Trophoblast cell (in vitro differentiated cells and primary cell): Measurements from ENCODE around the gene IREB2.

Experiments used
- DNase-seq, 2 donors: peaks; one replicate each; pipeline ENCODE4 v3.0.0-alpha.2; 2016
- H2AFZ ChIP-seq: 2 replicates; pipeline ENCODE4 v1.6.1; 2013; ENCODE audit warnings: low read length, moderate library complexity, mild to moderate bottlenecking; ENCODE audit not compliant: insufficient read depth, poor library complexity
- H2AK5ac ChIP-seq: 2 replicates; pipeline ENCODE4 v1.6.1; 2013; ENCODE audit warnings: mild to moderate bottlenecking, low read length
- H2BK120ac ChIP-seq: 2 replicates; pipeline ENCODE4 v1.6.1; 2013; ENCODE audit warnings: low read length, mild to moderate bottlenecking, moderate library complexity; ENCODE audit not compliant: insufficient read depth, poor library complexity
- H2BK12ac ChIP-seq: 2 replicates; pipeline ENCODE4 v1.6.1; 2013; ENCODE audit warnings: mild to moderate bottlenecking, low read length, moderate library complexity
- H2BK5ac ChIP-seq: 2 replicates; pipeline ENCODE4 v1.6.1; 2013; ENCODE audit warnings: low read length, low read depth, moderate library complexity, mild to moderate bottlenecking; ENCODE audit not compliant: poor library complexity
- H3K14ac ChIP-seq: 2 replicates; pipeline ENCODE4 v1.6.1; 2013; ENCODE audit warnings: mild to moderate bottlenecking, low read length
- H3K18ac ChIP-seq: 2 replicates; pipeline ENCODE4 v1.6.1; 2013; ENCODE audit warnings: mild to moderate bottlenecking, low read length
- H3K23ac ChIP-seq: 2 replicates; pipeline ENCODE4 v1.6.1; 2013; ENCODE audit warnings: low read length
- H3K27ac ChIP-seq: 2 replicates; pipeline ENCODE4 v1.5.1; 2013; ENCODE audit warnings: low read depth, mild to moderate bottlenecking, inconsistent platforms, low read length, moderate library complexity
- H3K27me3 ChIP-seq: 2 replicates; pipeline ENCODE4 v1.6.1; 2013; ENCODE audit warnings: inconsistent platforms, mild to moderate bottlenecking, low read length, moderate library complexity; ENCODE audit not compliant: insufficient read depth
- H3K36me3 ChIP-seq, 2 experiments: 1 replicate in 1 of 2; 2 replicates in 1 of 2; pipeline ENCODE4 v1.6.1; 2013; ENCODE audit warnings: low read length in 2 of 2, mild to moderate bottlenecking in 2 of 2, moderate library complexity in 1 of 2; ENCODE audit not compliant: insufficient read depth in 2 of 2, control insufficient read depth in 1 of 2
- H3K4ac ChIP-seq: 2 replicates; pipeline ENCODE4 v1.6.1; 2013; ENCODE audit warnings: low read depth, mild to moderate bottlenecking, low read length, moderate library complexity
- H3K4me1 ChIP-seq, 2 experiments: 1 replicate in 1 of 2; 2 replicates in 1 of 2; pipeline ENCODE4 v1.6.1; 2013; ENCODE audit warnings: low read length in 2 of 2, mild to moderate bottlenecking in 2 of 2, moderate library complexity in 1 of 2; ENCODE audit not compliant: insufficient read depth in 2 of 2, control insufficient read depth in 1 of 2
- H3K4me2 ChIP-seq: 2 replicates; pipeline ENCODE4 v1.6.1; 2013; ENCODE audit warnings: inconsistent platforms, mild to moderate bottlenecking, low read length, moderate library complexity
- H3K4me3 ChIP-seq: 2 replicates; pipeline ENCODE4 v1.5.1; 2013; ENCODE audit warnings: mild to moderate bottlenecking, low read depth, low read length, inconsistent platforms
- H3K79me1 ChIP-seq: one replicate; pipeline ENCODE4 v1.6.1; 2013; ENCODE audit warnings: low read length
- H3K79me2 ChIP-seq: 2 replicates; pipeline ENCODE4 v1.6.1; 2013; ENCODE audit warnings: low read length, mild to moderate bottlenecking; ENCODE audit not compliant: control insufficient read depth, insufficient read depth, poor library complexity
- H3K9ac ChIP-seq: 2 replicates; pipeline ENCODE4 v1.6.1; 2013; ENCODE audit warnings: mild to moderate bottlenecking, low read length
- H3K9me3 ChIP-seq: 2 replicates; pipeline ENCODE4 v1.6.1; 2013; ENCODE audit warnings: low read depth, mild to moderate bottlenecking, control low read depth, inconsistent platforms, low read length; ENCODE audit not compliant: insufficient read depth
- H4K12ac ChIP-seq: 2 replicates; pipeline ENCODE4 v1.6.1; 2013; ENCODE audit warnings: low read depth, mild to moderate bottlenecking, low read length, moderate library complexity
- H4K8ac ChIP-seq: 2 replicates; pipeline ENCODE4 v1.6.1; 2013; ENCODE audit warnings: low read depth, mild to moderate bottlenecking, low read length, moderate library complexity
- H4K91ac ChIP-seq: one replicate; pipeline ENCODE4 v1.6.1; 2013; ENCODE audit warnings: low read depth, mild to moderate bottlenecking, low read length, moderate library complexity
- WGBS: extraction: QIAGEN DNeasy Blood & Tissue Kit; methylation state at CpG from one replicate; pipeline ENCODE4 v1.1.7; 2013; ENCODE audit warnings: missing lambda C conversion rate; ENCODE audit not compliant: insufficient read length, insufficient coverage; ENCODE audit errors: extremely low coverage; 5-methylcytosine and 5-hydroxymethylcytosine counted together

The IREB2 gene

GRCh38 chr15:78453447-78453846 lies 15.4 kb downstream of the IREB2 start:
- Histone ChIP-seq H2BK5ac (no peak overlapping the region), H3K4me3 (no peak overlapping the region), H3K27me3 (no peaks in the 10 kb centered on the region), H4K91ac (no peak overlapping the region), H3K79me1 (no peaks in the 10 kb centered on the region), H3K9ac (no peak overlapping the region), H2AK5ac (no peak overlapping the region), H3K36me3 (peaks cover 0 to 2% of the 10 kb centered on the region in 2 experiments), H2BK12ac (no peak overlapping the region), H3K4ac (peak overlapping the region; percentile 87), H3K23ac (no peak overlapping the region), H3K27ac (no peak overlapping the region), H4K8ac (no peak overlapping the region), H2AFZ (no peak overlapping the region), H3K4me1 (peaks cover 0 to 4% of the 10 kb centered on the region in 2 experiments), H3K4me2 (no peak overlapping the region), H3K79me2 (peaks cover 12% of the 10 kb centered on the region), H2BK120ac (no peak overlapping the region), H3K9me3 (no peaks in the 10 kb centered on the region), H4K12ac (no peak overlapping the region), H3K18ac (no peak overlapping the region), H3K14ac (no peak overlapping the region)
- WGBS, result 100% methylated on average over 1 of the region's 2 CpGs
- DNase-seq, result no peak

- no peak overlapping the region for H2AK5ac ChIP-seq
- no peak for DNase-seq
- H3K23ac ChIP-seq, result no peak overlapping the region
- no peaks in the 10 kb centered on the region for H3K79me1 ChIP-seq
- peak overlapping the region; percentile 87 for H3K4ac ChIP-seq
- H2AFZ ChIP-seq, result no peak overlapping the region
- no peak overlapping the region for H4K12ac ChIP-seq
- H3K4me2 ChIP-seq, result no peak overlapping the region
- H3K9ac ChIP-seq, result no peak overlapping the region
- no peak overlapping the region for H4K8ac ChIP-seq
- H2BK120ac ChIP-seq, result no peak overlapping the region
- H2BK5ac ChIP-seq, result no peak overlapping the region
- 100% methylated on average over 1 of the region's 5 CpGs for WGBS
- H4K91ac ChIP-seq, result no peak overlapping the region
- peaks cover 0 to 4% of the 10 kb centered on the region in 2 experiments for H3K4me1 ChIP-seq
- H3K4me3 ChIP-seq, result no peak overlapping the region
- no peak overlapping the region for H3K18ac ChIP-seq
- no peaks in the 10 kb centered on the region for H3K9me3 ChIP-seq
- H2BK12ac ChIP-seq, result no peak overlapping the region
- peaks cover 12% of the 10 kb centered on the region for H3K79me2 ChIP-seq
- no peak overlapping the region for H3K14ac ChIP-seq
- no peaks in the 10 kb centered on the region for H3K27me3 ChIP-seq
- H3K36me3 ChIP-seq, result peaks cover 0 to 2% of the 10 kb centered on the region in 2 experiments
- no peak overlapping the region for H3K27ac ChIP-seq
Measured at GRCh38 chr15:78454992-78455391, 17.0 kb downstream of the IREB2 start.

- no peak overlapping the region for H4K91ac ChIP-seq
- H3K27ac ChIP-seq, result no peak overlapping the region
- H3K14ac ChIP-seq, result no peak overlapping the region
- H2BK120ac ChIP-seq, result no peak overlapping the region
- peaks cover 0 to 2% of the 10 kb centered on the region in 2 experiments for H3K36me3 ChIP-seq
- peaks cover 10% of the 10 kb centered on the region for H3K79me2 ChIP-seq
- no peak overlapping the region for H4K8ac ChIP-seq
- no peaks in the 10 kb centered on the region for H3K79me1 ChIP-seq
- H3K27me3 ChIP-seq, result no peaks in the 10 kb centered on the region
- H3K4me2 ChIP-seq, result no peak overlapping the region
- H2BK5ac ChIP-seq, result no peak overlapping the region
- no peak overlapping the region for H2AK5ac ChIP-seq
- no CpG with 5 or more reads among the region's 3 CpGs for WGBS
- no peaks in the 10 kb centered on the region for H3K4me1 ChIP-seq
- no peak overlapping the region for H3K9ac ChIP-seq
- no peak overlapping the region for H3K4me3 ChIP-seq
- H3K9me3 ChIP-seq, result no peaks in the 10 kb centered on the region
- no peak overlapping the region for H3K4ac ChIP-seq
- no peak overlapping the region for H2BK12ac ChIP-seq
- H2AFZ ChIP-seq, result no peak overlapping the region
- no peak overlapping the region for H3K18ac ChIP-seq
- no peak overlapping the region for H4K12ac ChIP-seq
- H3K23ac ChIP-seq, result no peak overlapping the region
- peak in 1 of 2 donors; percentile 7 for DNase-seq
Measured at GRCh38 chr15:78455749-78456148, 17.7 kb downstream of the IREB2 start.

- no peak for DNase-seq
- H3K4me2 ChIP-seq, result no peak overlapping the region
- no CpG with 5 or more reads among the region's 7 CpGs for WGBS
- no peak overlapping the region for H3K14ac ChIP-seq
- H3K36me3 ChIP-seq, result peaks cover 0 to 2% of the 10 kb centered on the region in 2 experiments
- H4K12ac ChIP-seq, result no peak overlapping the region
- H3K4ac ChIP-seq, result peak overlapping the region; percentile 76
- H2BK120ac ChIP-seq, result no peak overlapping the region
- no peaks in the 10 kb centered on the region for H3K27me3 ChIP-seq
- H4K91ac ChIP-seq, result no peak overlapping the region
- H2BK5ac ChIP-seq, result no peak overlapping the region
- no peak overlapping the region for H2AFZ ChIP-seq
- H3K23ac ChIP-seq, result no peak overlapping the region
- H3K4me1 ChIP-seq, result no peaks in the 10 kb centered on the region
- no peak overlapping the region for H4K8ac ChIP-seq
- no peak overlapping the region for H2BK12ac ChIP-seq
- no peak overlapping the region for H3K4me3 ChIP-seq
- no peak overlapping the region for H3K27ac ChIP-seq
- H3K79me1 ChIP-seq, result no peaks in the 10 kb centered on the region
- no peak overlapping the region for H3K9ac ChIP-seq
- no peak overlapping the region for H3K18ac ChIP-seq
- H2AK5ac ChIP-seq, result no peak overlapping the region
- H3K79me2 ChIP-seq, result peaks cover 10% of the 10 kb centered on the region
- no peaks in the 10 kb centered on the region for H3K9me3 ChIP-seq
Measured at GRCh38 chr15:78456426-78456825, 18.4 kb downstream of the IREB2 start.
